Breast epithelium (tissue), 3 donors: Measurements from ENCODE around the gene NTSR1.

Experiments used
- POLR2AphosphoS5 ChIP-seq, 3 donors: sonication (generic); formaldehyde crosslinking; IDR thresholded peaks; one replicate each; pipeline ENCODE4 v1.6.1; 2017; ENCODE audit warnings: antibody characterized with exemption in 3 of 3
- TF ChIP-seq, protein P1 (sequence below), 3 donors: fragments of 450-650 bp; IDR thresholded peaks; one replicate each; pipeline ENCODE4 v1.5.1; 2016 to 2017; ENCODE audit warnings: antibody characterized with exemption in 3 of 3, mild to moderate bottlenecking in 3 of 3, moderate library complexity in 3 of 3

DNA sequence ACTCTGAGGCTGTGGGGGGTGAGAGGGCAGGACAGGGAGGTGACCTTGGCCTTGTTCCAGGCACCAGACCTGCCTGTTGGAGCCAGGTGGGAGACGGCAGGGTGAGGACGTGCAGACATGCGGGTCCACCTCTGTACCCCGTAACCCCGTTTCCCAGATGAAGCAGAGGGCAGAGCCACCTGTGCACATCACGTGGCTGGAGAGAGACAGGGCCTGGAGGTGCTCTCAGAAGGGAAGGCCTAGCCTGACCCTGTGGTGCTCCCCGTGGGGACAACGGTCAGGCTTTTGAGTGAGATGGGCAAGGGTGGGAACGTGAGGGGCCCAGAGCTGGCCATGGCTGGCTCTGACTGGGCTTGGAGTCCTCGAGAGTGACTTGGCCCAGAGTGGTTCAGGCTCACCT lies 6.6 kb downstream of the NTSR1 start:
- TF ChIP-seq, protein P1, sequence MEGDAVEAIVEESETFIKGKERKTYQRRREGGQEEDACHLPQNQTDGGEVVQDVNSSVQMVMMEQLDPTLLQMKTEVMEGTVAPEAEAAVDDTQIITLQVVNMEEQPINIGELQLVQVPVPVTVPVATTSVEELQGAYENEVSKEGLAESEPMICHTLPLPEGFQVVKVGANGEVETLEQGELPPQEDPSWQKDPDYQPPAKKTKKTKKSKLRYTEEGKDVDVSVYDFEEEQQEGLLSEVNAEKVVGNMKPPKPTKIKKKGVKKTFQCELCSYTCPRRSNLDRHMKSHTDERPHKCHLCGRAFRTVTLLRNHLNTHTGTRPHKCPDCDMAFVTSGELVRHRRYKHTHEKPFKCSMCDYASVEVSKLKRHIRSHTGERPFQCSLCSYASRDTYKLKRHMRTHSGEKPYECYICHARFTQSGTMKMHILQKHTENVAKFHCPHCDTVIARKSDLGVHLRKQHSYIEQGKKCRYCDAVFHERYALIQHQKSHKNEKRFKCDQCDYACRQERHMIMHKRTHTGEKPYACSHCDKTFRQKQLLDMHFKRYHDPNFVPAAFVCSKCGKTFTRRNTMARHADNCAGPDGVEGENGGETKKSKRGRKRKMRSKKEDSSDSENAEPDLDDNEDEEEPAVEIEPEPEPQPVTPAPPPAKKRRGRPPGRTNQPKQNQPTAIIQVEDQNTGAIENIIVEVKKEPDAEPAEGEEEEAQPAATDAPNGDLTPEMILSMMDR (IDR thresholded peaks at IDR 0.05): no peak
- TF ChIP-seq POLR2AphosphoS5 (IDR thresholded peaks at IDR 0.05): no peak
